ENCODE results near the gene SH3TC2. TPM values are rescaled to one million over a fixed set of nuclear protein-coding genes. Genes with fewer than 3 reads are reported as not detected.

The SH3TC2 gene
- polyA plus RNA-seq, 1 of the 3 experiments (the other 2 are of a cell fraction): 1.1 TPM

DNA sequence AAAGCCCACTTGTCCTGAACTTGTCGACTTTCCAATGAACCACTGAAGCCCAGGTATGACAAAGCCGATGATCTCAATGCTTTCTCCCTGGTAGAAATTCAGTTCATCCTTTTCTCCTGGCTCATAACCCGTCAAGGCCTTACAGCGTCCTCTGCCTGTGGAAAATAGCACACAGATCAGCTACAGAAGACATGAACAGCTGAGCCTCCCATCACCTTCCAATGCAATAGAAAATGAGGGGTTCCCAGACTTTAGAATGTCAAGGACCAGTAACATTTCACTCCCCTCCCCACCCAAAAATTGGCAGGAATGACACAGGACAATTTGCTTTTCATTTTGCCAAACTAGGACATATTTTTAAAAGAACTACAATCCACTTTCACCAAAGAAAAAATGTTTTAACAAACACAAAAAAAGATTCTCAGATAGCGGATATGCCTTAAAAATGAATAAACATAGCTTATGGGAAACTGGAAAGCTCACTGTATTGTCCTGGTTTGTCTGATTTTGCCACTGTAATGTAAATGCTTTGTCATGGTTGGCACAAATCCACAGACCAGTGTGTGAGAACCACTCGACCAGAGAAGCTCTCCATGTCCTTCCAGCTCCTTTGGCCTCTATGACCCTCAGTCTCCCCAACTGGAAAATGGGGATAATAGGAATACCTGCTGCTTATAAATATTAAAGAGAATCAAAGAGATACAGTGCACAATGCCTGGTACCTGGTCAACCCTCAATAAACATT lies 24.4 kb downstream of the SH3TC2 start:
- TF ChIP-seq RAD21 (IDR thresholded peaks at IDR 0.05; ENCODE audit: low read length) (no peak), ELF1 (IDR thresholded peaks at IDR 0.05) (no peak), FOXJ3 (CRISPR knock-in tag; IDR thresholded peaks at IDR 0.05) (no peak), ZBTB33 (IDR thresholded peaks at IDR 0.05; ENCODE audit: borderline replicate concordance, low read depth) (no peak), NRF1 (IDR thresholded peaks at IDR 0.05; ENCODE audit: low read depth, low read length) (no peak), RFX5 (IDR thresholded peaks at IDR 0.05; ENCODE audit: low read length) (no peak)
- TF ChIP-seq, protein P1, sequence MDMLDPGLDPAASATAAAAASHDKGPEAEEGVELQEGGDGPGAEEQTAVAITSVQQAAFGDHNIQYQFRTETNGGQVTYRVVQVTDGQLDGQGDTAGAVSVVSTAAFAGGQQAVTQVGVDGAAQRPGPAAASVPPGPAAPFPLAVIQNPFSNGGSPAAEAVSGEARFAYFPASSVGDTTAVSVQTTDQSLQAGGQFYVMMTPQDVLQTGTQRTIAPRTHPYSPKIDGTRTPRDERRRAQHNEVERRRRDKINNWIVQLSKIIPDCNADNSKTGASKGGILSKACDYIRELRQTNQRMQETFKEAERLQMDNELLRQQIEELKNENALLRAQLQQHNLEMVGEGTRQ (IDR thresholded peaks at IDR 0.05; ENCODE audit: borderline replicate concordance, low read depth, low read length): no peak
- TF ChIP-seq, protein P2, sequence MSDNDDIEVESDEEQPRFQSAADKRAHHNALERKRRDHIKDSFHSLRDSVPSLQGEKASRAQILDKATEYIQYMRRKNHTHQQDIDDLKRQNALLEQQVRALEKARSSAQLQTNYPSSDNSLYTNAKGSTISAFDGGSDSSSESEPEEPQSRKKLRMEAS (IDR thresholded peaks at IDR 0.05; ENCODE audit: low read depth): no peak
- WGBS (ENCODE audit: low lambda C conversion rate): 92% methylated on average over 6 of the region's 6 CpGs
- CTCF ChIA-PET: interaction anchor here (0.9 to 20.7 kb wide), 10 partner anchors 9 to 594 kb away, joined by 3 to 618 read pairs (median 6); no protein-coding TSS in a partner anchor

DNA sequence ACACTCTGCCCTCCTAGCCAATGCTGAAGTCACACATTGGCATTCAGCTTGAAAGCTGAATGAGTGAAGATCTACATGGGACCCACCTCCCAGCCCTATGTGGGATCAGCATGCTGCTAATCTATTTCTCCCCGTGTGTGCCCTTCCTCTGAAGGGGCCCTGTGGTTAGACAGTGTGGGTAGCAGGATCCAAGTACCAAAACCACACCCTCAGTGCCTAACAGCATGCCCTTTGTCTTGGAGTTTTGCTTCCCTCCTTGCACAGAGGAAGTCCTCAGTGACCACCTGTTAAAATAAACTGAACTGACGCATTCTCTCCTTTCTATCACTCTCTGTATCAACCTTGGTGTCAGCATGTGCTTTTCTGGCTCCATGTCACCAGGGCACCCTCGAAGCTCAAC lies 25.0 kb downstream of the SH3TC2 start:
- H3K9me3 ChIP-seq: no peaks in the 10 kb centered on the region
- no peak overlapping the region for H3K27ac ChIP-seq (ENCODE audit: low read depth in 2 of 2, low read length in 1 of 2)
- CTCF ChIA-PET: interaction anchor here (0.9 to 20.7 kb wide), 12 partner anchors 11 to 594 kb away, joined by 3 to 618 read pairs (median 13); no protein-coding TSS in a partner anchor
- H4K20me1 ChIP-seq (ENCODE audit: insufficient read depth): no peaks in the 10 kb centered on the region
- POLR2A ChIA-PET: no interaction called here
- no peaks in the 10 kb centered on the region for H3K36me3 ChIP-seq (replicated peaks in 1 of 2; ENCODE audit: control insufficient read depth in 1 of 2, insufficient read depth in 2 of 2, low read length in 1 of 2)
- no peaks in the 10 kb centered on the region for H3F3A ChIP-seq (replicated peaks; ENCODE audit: insufficient read depth)
- no peak for TF ChIP-seq RAD21 (IDR thresholded peaks at IDR 0.05; ENCODE audit: low read length)
- H3K27me3 ChIP-seq (ENCODE audit: insufficient read depth): no peaks in the 10 kb centered on the region
- H3K4me3 ChIP-seq (ENCODE audit: low read depth in 2 of 2, low read length in 1 of 2): no peak overlapping the region
- no peak overlapping the region for H3K9ac ChIP-seq
- peaks cover 0 to 6% of the 10 kb centered on the region in 2 experiments; a peak in 2 of 4 replicates for H3K4me1 ChIP-seq (ENCODE audit: control insufficient read depth in 1 of 2, insufficient read depth in 2 of 2, low read depth in 1 of 2, low read length in 1 of 2)
- H3K79me2 ChIP-seq (ENCODE audit: insufficient read depth): no peaks in the 10 kb centered on the region
- no peak for DNase-seq
- H3K4me2 ChIP-seq: no peak overlapping the region
- 73% methylated on average over 2 of the region's 3 CpGs for WGBS (ENCODE audit: low lambda C conversion rate)
- H2AFZ ChIP-seq (ENCODE audit: low read depth): no peak overlapping the region
- no peaks in the 10 kb centered on the region for H3K9me2 ChIP-seq

More for the DNA sequence above, 24.4 kb downstream of the SH3TC2 start:
- Histone ChIP-seq H2AFZ (ENCODE audit: low read depth) (no peak overlapping the region), H3K9me2 (no peaks in the 10 kb centered on the region), H3K27ac (ENCODE audit: low read depth in 2 of 2, low read length in 1 of 2) (no peak overlapping the region), H3K27me3 (ENCODE audit: insufficient read depth) (no peaks in the 10 kb centered on the region), H3F3A (replicated peaks; ENCODE audit: insufficient read depth) (no peaks in the 10 kb centered on the region), H3K79me2 (ENCODE audit: insufficient read depth) (no peaks in the 10 kb centered on the region), H3K4me1 (ENCODE audit: control insufficient read depth in 1 of 2, insufficient read depth in 2 of 2, low read depth in 1 of 2, low read length in 1 of 2) (peaks cover 0 to 6% of the 10 kb centered on the region in 2 experiments; a peak in 2 of 4 replicates), H3K4me2 (no peak overlapping the region), H3K9ac (no peak overlapping the region), H3K9me3 (no peaks in the 10 kb centered on the region), H3K4me3 (ENCODE audit: low read depth in 2 of 2, low read length in 1 of 2) (no peak overlapping the region), H4K20me1 (ENCODE audit: insufficient read depth) (no peaks in the 10 kb centered on the region), H3K36me3 (replicated peaks in 1 of 2; ENCODE audit: control insufficient read depth in 1 of 2, insufficient read depth in 2 of 2, low read length in 1 of 2) (no peaks in the 10 kb centered on the region)
- DNase-seq: no peak
- POLR2A ChIA-PET: no interaction called here

All from SK-N-SH (cell line).